ENCODE measurements around the gene DGKI. TPM values are rescaled to one million over a fixed set of nuclear protein-coding genes. Genes with fewer than 3 reads are reported as not detected.
A peak's percentile ranks its signal among the peaks of the same experiment; 100 is the strongest.
"Not testable (repeated sequence)": the region's sequence is repeated elsewhere in the genome, so short reads cannot be mapped to it uniquely, and the experiment has no call there.

Gene DGKI
- total and polyA plus RNA-seq, 2 of the 13 experiments (the other 11 are each of a cell fraction or from before 2014, with no cell fraction given) = 0.09 to 0.17 TPM

GRCh38 chr7:137834552-137834951 is 12.2 kb downstream of the DGKI start:
- TF ChIP-seq, protein P1, sequence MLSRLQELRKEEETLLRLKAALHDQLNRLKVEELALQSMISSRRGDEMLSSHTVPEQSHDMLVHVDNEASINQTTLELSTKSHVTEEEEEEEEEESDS (CRISPR knock-in tag; IDR thresholded peaks at IDR 0.05; ENCODE audit: borderline replicate concordance) = no peak
- TF ChIP-seq SCMH1 (CRISPR knock-in tag; IDR thresholded peaks at IDR 0.05; ENCODE audit: borderline replicate concordance) = no peak
- 0 out of 2 replicates have a peak, but pooled peaks have one; percentile 21 for TF ChIP-seq SRF (IDR thresholded peaks at IDR 0.05; ENCODE audit: low read depth, low read length)
- TF ChIP-seq CEBPB (IDR thresholded peaks at IDR 0.05; ENCODE audit: borderline replicate concordance, low read depth, low read length) = peak; percentile 57
- no peak for TF ChIP-seq KAT7 (CRISPR knock-in tag; IDR thresholded peaks at IDR 0.05; ENCODE audit: borderline replicate concordance)
- Histone ChIP-seq H3K9me3 (ENCODE audit: low read length) (peaks cover 27% of the 10 kb centered on the region), H3K36me3 (replicated peaks in 1 of 2; ENCODE audit: control insufficient read depth in 1 of 2, insufficient read depth in 2 of 2, low read length in 2 of 2) (no peaks in the 10 kb centered on the region), H3K4me3 (replicated peaks in 1 of 3; ENCODE audit: insufficient read depth in 1 of 3, low read depth in 2 of 3, low read length in 3 of 3) (no peak overlapping the region), H3K4me1 (ENCODE audit: insufficient read depth, low read length) (peaks cover 5% of the 10 kb centered on the region; the same call in 1 of the 2 replicates), H3K79me2 (ENCODE audit: insufficient read depth, low read length) (no peaks in the 10 kb centered on the region), H3K9ac (ENCODE audit: insufficient read depth, low read depth, low read length) (no peak overlapping the region), H4K20me1 (ENCODE audit: insufficient read depth, low read length) (no peaks in the 10 kb centered on the region), H3K4me2 (ENCODE audit: low read depth, low read length) (no peak overlapping the region), H3K27ac (ENCODE audit: extremely low read length, insufficient read depth, low read length) (no peak overlapping the region), H3K27me3 (ENCODE audit: control insufficient read depth in 1 of 2, insufficient read depth in 2 of 2, low read length in 2 of 2) (no peaks in the 10 kb centered on the region; a peak in 1 of 5 replicates), H2AFZ (ENCODE audit: low read length) (no peak overlapping the region)
- DNase-seq (ENCODE audit: low spot score) (no peak), FAIRE-seq (no peak), ATAC-seq (no peak)
- WGBS (ENCODE audit: low lambda C conversion rate) = 93% methylated on average over 1 of the region's 1 CpG
- in situ Hi-C loops (cut with HindIII; ENCODE audit: extremely low pct_ligation_motif_present, low pct_unique_long_range_greater_than_20kb) (no loop called here), intact Hi-C loops (cut with micrococcal nuclease; ENCODE audit: unreplicated experiment) (no loop called here)
- POLR2A ChIA-PET = no interaction called here
- no TSS peak for BruUV-seq (replicated peaks)
- CTCF ChIA-PET (ENCODE audit: low intra/inter-chr PET ratio, low total read pairs) = no interaction called here

GRCh38 chr7:137832990-137833389 is 13.8 kb downstream of the DGKI start:
- peaks cover 27% of the 10 kb centered on the region for H3K9me3 ChIP-seq (ENCODE audit: low read length)
- DNase-seq (ENCODE audit: low spot score); H3K4me2 ChIP-seq (ENCODE audit: low read depth, low read length); H4K20me1 ChIP-seq (ENCODE audit: insufficient read depth, low read length); H3K27me3 ChIP-seq (ENCODE audit: control insufficient read depth in 1 of 2, insufficient read depth in 2 of 2, low read length in 2 of 2); BruUV-seq (replicated peaks); FAIRE-seq; H3K4me1 ChIP-seq (ENCODE audit: insufficient read depth, low read length); H3K4me3 ChIP-seq (replicated peaks in 1 of 3; ENCODE audit: insufficient read depth in 1 of 3, low read depth in 2 of 3, low read length in 3 of 3); CTCF ChIA-PET (ENCODE audit: low intra/inter-chr PET ratio, low total read pairs); H3K79me2 ChIP-seq (ENCODE audit: insufficient read depth, low read length); in situ Hi-C loops (cut with HindIII; ENCODE audit: extremely low pct_ligation_motif_present, low pct_unique_long_range_greater_than_20kb); H3K9ac ChIP-seq (ENCODE audit: insufficient read depth, low read depth, low read length); intact Hi-C loops (cut with micrococcal nuclease; ENCODE audit: unreplicated experiment); H2AFZ ChIP-seq (ENCODE audit: low read length); ATAC-seq; POLR2A ChIA-PET; H3K27ac ChIP-seq (ENCODE audit: extremely low read length, insufficient read depth, low read length); H3K36me3 ChIP-seq (replicated peaks in 1 of 2; ENCODE audit: control insufficient read depth in 1 of 2, insufficient read depth in 2 of 2, low read length in 2 of 2): not testable (repeated sequence)
- WGBS (ENCODE audit: low lambda C conversion rate) = 43% methylated on average over 2 of the region's 2 CpGs
